Smooth muscle cell of the umbilical artery (primary cell): ENCODE data around the gene C4orf17. TPM values are rescaled to one million over a fixed set of nuclear protein-coding genes. Genes with fewer than 3 reads are reported as not detected.

Experiments used
- total RNA-seq: library from RNA; depleted of rRNA; stranded (reverse); fragments of >200 nt; gene quantifications from 2 replicates; pipeline ENCODE4 v1.2.3, GENCODE V29; 2014

Gene C4orf17
- total RNA-seq = not detected in 2 replicates

GRCh38 chr4:99510721-99511120 lies at the start of gene C4orf17:
TSS of gene C4orf17 (plus strand) at chr4:99511021. CDS start at chr4:99513082, 2,061 bp downstream.

GRCh38 chr4:99563310-99564186 lies 52.7 kb downstream of the C4orf17 start, which contains the start of gene TRMT10A:
TSS of gene TRMT10A (minus strand) at chr4:99564039. CDS start at chr4:99559338, 4,701 bp downstream.

GRCh38 chr4:99574530-99575324 lies 63.9 kb downstream of the C4orf17 start, which contains the start of gene MTTP:
TSS of gene MTTP (plus strand) at chr4:99574824. CDS start at chr4:99574910, 86 bp downstream.

Other genes with a start within 250 kb of the C4orf17 start
- gene ADH1A, start 220.0 kb upstream of the C4orf17 start, total RNA-seq = not detected in 2 replicates
- 0.09 and 0.30 TPM in 2 replicates for gene ADH1B, start 189.6 kb upstream of the C4orf17 start, total RNA-seq
- gene ADH1C, start 158.3 kb upstream of the C4orf17 start, total RNA-seq = not detected in 2 replicates
- gene ADH7, start 75.7 kb upstream of the C4orf17 start, total RNA-seq = not detected in 2 replicates
- 6.2 and 6.5 TPM in 2 replicates for gene TRMT10A, start 53.0 kb downstream of the C4orf17 start, total RNA-seq
- gene MTTP, start 63.8 kb downstream of the C4orf17 start, total RNA-seq = 0.09 and 0.30 TPM in 2 replicates
- gene C4orf54, start 146.8 kb downstream of the C4orf17 start, total RNA-seq = under 0.01 TPM in 1 of 2 replicates, not detected in the other